Keratinocyte (primary cell): ENCODE data around the gene DNAJA4. TPM values are rescaled to one million over a fixed set of nuclear protein-coding genes. Genes with fewer than 3 reads are reported as not detected.

Experiments
- DNase-seq: peaks from one replicate; pipeline ENCODE4 v3.0.0-alpha.2; 2011; ENCODE audit warnings: low read depth, missing footprints, low spot score
- FAIRE-seq: peaks from 2 replicates; lab custom pipeline; 2011; peaks lifted over from hg19 to GRCh38; lab: Jason Lieb, UNC
- H2AFZ ChIP-seq: 2 replicates; pipeline ENCODE4 v1.6.0; 2012; ENCODE audit warnings: low read length, control low read depth, inconsistent platforms; ENCODE audit not compliant: control insufficient read depth
- H3K27ac ChIP-seq: 2 replicates; pipeline ENCODE4 v1.5.1; 2011; ENCODE audit warnings: low read length; ENCODE audit not compliant: control insufficient read depth, insufficient read depth
- H3K27me3 ChIP-seq: 3 replicates; pipeline ENCODE4 v1.6.0; 2011; ENCODE audit warnings: low read length; ENCODE audit not compliant: control insufficient read depth, insufficient read depth; ENCODE audit errors: extremely low read depth
- H3K36me3 ChIP-seq, 2 experiments: 2 replicates in 1 of 2; 3 replicates in 1 of 2; pipeline ENCODE4 v1.5.1; 2011; ENCODE audit warnings: low read length in 2 of 2, mild to moderate bottlenecking in 1 of 2; ENCODE audit not compliant: control insufficient read depth in 2 of 2, insufficient read depth in 2 of 2; ENCODE audit errors: extremely low read depth in 1 of 2
- H3K4me1 ChIP-seq: 3 replicates; pipeline ENCODE4 v1.5.1; 2011; ENCODE audit warnings: low read length; ENCODE audit not compliant: control insufficient read depth, insufficient read depth; ENCODE audit errors: extremely low read depth
- H3K4me2 ChIP-seq: 3 replicates; pipeline ENCODE4 v1.6.0; 2011; ENCODE audit warnings: low read depth, low read length; ENCODE audit not compliant: control insufficient read depth, insufficient read depth; ENCODE audit errors: extremely low read depth
- H3K4me3 ChIP-seq, 3 experiments: fragments of 200-600 bp in 1 of 3; sonication (generic) in 1 of 3; 2 replicates in 2 of 3; 3 replicates in 1 of 3; pipeline ENCODE4 v1.5.1; 2011 to 2016; ENCODE audit warnings: low read length in 3 of 3, mild to moderate bottlenecking in 3 of 3, control low read depth in 2 of 3, inconsistent platforms in 1 of 3, low read depth in 1 of 3, mixed read lengths in 1 of 3, mixed run types in 1 of 3, moderate library complexity in 1 of 3; ENCODE audit not compliant: control insufficient read depth in 2 of 3, insufficient read depth in 2 of 3; ENCODE audit errors: extremely low read depth in 1 of 3
- H3K79me2 ChIP-seq: 2 replicates; pipeline ENCODE4 v1.6.0; 2012; ENCODE audit warnings: low read length; ENCODE audit not compliant: control insufficient read depth, insufficient read depth
- H3K9ac ChIP-seq: 3 replicates; pipeline ENCODE4 v1.6.0; 2011; ENCODE audit warnings: low read length; ENCODE audit not compliant: control insufficient read depth, insufficient read depth; ENCODE audit errors: extremely low read depth
- H3K9me1 ChIP-seq: 3 replicates; pipeline ENCODE4 v1.6.0; 2011; ENCODE audit warnings: low read length; ENCODE audit not compliant: control insufficient read depth, insufficient read depth; ENCODE audit errors: extremely low read depth
- H3K9me3 ChIP-seq: 2 replicates; pipeline ENCODE4 v1.5.1; 2012; ENCODE audit warnings: low read depth, low read length; ENCODE audit not compliant: control insufficient read depth
- H4K20me1 ChIP-seq: 3 replicates; pipeline ENCODE4 v1.6.0; 2011; ENCODE audit warnings: low read length; ENCODE audit not compliant: control insufficient read depth, insufficient read depth; ENCODE audit errors: extremely low read depth
- CTCF ChIP-seq, 3 experiments: IDR thresholded peaks in 1 of 3; conservative IDR thresholded peaks in 1 of 3; optimal IDR thresholded peaks in 1 of 3; 2 replicates in 2 of 3; 3 replicates in 1 of 3; pipeline versions ENCODE3 to v1.5.1; 2011; ENCODE audit warnings: low read length in 3 of 3, mild to moderate bottlenecking in 3 of 3, moderate library complexity in 2 of 3, control low read depth in 1 of 3, inconsistent platforms in 1 of 3; ENCODE audit not compliant: insufficient read depth in 2 of 3; ENCODE audit errors: extremely low read depth in 1 of 3
- EZH2 ChIP-seq: IDR thresholded peaks from one replicate; pipeline ENCODE4 v1.6.1; 2012; ENCODE audit warnings: inconsistent platforms, mild to moderate bottlenecking, low read length, moderate library complexity
- dilution Hi-C: fragments of 300-500 bp; cut with MboI; formaldehyde crosslinking; loops from one replicate; pipeline ENCODE4 v1.7.0; 2020; ENCODE audit warnings: low sequenced_read_pairs; ENCODE audit not compliant: extremely low pct_ligation_motif_present
- polyA plus RNA-seq, 5 experiments: library from polyadenylated mRNA; depleted of rRNA in 3 of 5; stranded (reverse) in 3 of 5; stranded (forward) in 1 of 5; unstranded in 1 of 5; fragments of >200 nt; gene quantifications; 1 replicate in 1 of 5; 2 replicates in 3 of 5; 3 replicates in 1 of 5; pipeline versions ENCODE4 v1.2.1 to v1.2.3, GENCODE V29; 2011 to 2012; ENCODE audit warnings: missing spikeins in 2 of 5, low read depth in 1 of 5, low replicate concordance in 1 of 5

Gene DNAJA4
- polyA plus RNA-seq, 1 donor (not counting 4 experiments of a cell fraction or from before 2014, with no cell fraction given): 4.1 TPM

DNA sequence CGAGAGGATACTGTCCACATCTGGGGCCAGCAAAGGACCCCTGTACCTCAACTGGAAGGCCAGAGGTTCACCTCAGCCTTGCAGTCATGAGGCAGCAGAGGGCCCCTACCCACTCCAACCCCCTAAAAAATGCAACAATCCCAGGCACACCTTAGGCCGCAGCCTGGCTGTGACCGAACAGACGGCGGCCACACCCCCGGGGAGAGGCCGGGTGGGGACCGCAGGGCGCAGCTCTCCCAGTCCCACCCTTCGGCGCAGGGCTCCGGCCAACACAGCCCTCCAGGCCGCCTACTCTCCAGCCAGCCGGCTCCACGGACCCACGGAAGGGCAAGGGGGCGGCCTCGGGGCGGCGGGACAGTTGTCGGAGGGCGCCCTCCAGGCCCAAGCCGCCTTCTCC, 457 bp upstream of the DNAJA4 start:
- no peaks in the 10 kb centered on the region for H3K9me1 ChIP-seq
- no peaks in the 10 kb centered on the region for H3K27me3 ChIP-seq
- H3K4me1 ChIP-seq: peaks cover 18% of the 10 kb centered on the region
- dilution Hi-C loops: no loop called here
- H3K9me3 ChIP-seq: no peaks in the 10 kb centered on the region
- no peak for DNase-seq
- no peaks in the 10 kb centered on the region for H3K36me3 ChIP-seq
- H3K27ac ChIP-seq: no peak overlapping the region
- H3K9ac ChIP-seq: peak overlapping the region; percentile 51
- no peak for FAIRE-seq
- TF ChIP-seq CTCF (optimal IDR thresholded peaks at IDR 0.05 in 1 of 3, IDR thresholded peaks at IDR 0.05 in 1 of 3, conservative IDR thresholded peaks at IDR 0.05 in 1 of 3; ENCODE audit: extremely low read depth in 1 of 3, insufficient read depth in 2 of 3, low read length in 3 of 3) (no peak), EZH2 (no peak)
- H2AFZ ChIP-seq: peak overlapping the region; percentile 50
- H3K79me2 ChIP-seq: no peaks in the 10 kb centered on the region
- no peaks in the 10 kb centered on the region for H4K20me1 ChIP-seq
- H3K4me2 ChIP-seq: peak overlapping the region; percentile 36
- peak overlapping the region in 2 of 3 experiments; percentile 34 to 43 for H3K4me3 ChIP-seq

DNA sequence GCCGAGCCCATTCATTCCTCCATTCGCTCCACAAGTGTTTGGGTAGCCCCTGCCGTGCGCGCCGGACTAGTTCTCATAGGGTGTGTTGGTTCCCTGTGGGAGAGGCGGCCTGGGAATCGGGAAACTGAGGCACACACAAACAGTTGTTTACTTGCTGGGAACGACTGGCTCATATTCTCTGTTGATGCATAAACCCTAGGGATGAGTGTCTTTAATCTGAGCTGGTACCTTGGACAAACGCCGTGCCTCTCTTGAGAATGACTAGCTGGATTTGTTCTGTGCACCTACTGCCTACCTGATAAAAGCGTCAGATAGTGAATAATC, 737 bp downstream of the DNAJA4 start:
- peaks cover 18% of the 10 kb centered on the region for H3K4me1 ChIP-seq
- no peaks in the 10 kb centered on the region for H3K36me3 ChIP-seq
- H3K9me1 ChIP-seq: no peaks in the 10 kb centered on the region
- peak overlapping the region; percentile 51 for H3K9ac ChIP-seq
- peak overlapping the region; percentile 43 to 68 (median 44) for H3K4me3 ChIP-seq
- no peak for FAIRE-seq
- dilution Hi-C loops: no loop called here
- no peaks in the 10 kb centered on the region for H3K79me2 ChIP-seq
- no peaks in the 10 kb centered on the region for H3K27me3 ChIP-seq
- peak overlapping the region; percentile 45 for H2AFZ ChIP-seq
- H3K4me2 ChIP-seq: peak overlapping the region; percentile 80
- H4K20me1 ChIP-seq: no peaks in the 10 kb centered on the region
- no peak for TF ChIP-seq CTCF (optimal IDR thresholded peaks at IDR 0.05 in 1 of 3, IDR thresholded peaks at IDR 0.05 in 1 of 3, conservative IDR thresholded peaks at IDR 0.05 in 1 of 3; ENCODE audit: extremely low read depth in 1 of 3, insufficient read depth in 2 of 3, low read length in 3 of 3)
- TF ChIP-seq EZH2: no peak
- DNase-seq: no peak
- H3K27ac ChIP-seq: no peak overlapping the region
- no peaks in the 10 kb centered on the region for H3K9me3 ChIP-seq
